ENCODE results near the gene PVALB. TPM values are rescaled to one million over a fixed set of nuclear protein-coding genes. Genes with fewer than 3 reads are reported as not detected.

Gene PVALB
- total RNA-seq, 2 donors from 2014 or later, result not detected

DNA sequence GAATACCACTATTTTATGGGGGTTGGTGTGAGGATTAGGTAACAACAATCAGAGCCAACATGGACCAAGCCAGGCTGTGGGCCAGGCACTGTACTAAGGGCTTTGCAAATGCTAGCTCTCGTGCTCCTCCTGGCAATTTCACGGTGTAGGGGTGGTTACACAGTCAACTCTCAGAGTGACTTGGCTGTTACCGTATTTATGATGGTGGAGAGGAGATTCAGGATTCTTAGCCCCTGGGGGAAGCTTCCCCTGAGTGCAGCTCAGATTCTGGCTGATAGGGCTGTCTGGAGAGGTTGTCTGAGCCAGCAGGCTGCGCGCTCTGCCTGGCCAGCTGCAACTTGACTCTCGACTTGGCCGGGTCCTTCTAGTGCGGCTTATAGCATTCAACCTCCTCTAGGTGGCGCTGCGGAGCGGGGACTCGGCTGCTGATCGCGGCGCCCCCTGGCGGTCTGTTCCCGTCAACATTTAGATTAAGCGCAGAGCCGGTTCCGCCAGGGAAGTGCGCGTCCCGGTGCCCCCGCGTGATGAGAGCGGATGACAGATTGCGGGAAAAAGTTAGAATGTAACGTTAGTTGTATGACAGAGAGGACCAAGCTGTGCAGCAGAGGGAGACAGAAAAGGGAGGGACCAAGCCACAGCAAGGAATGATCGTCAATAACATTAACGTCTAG lies 39.4 kb upstream of the PVALB start:
- Mint-ChIP-seq H3K4me1 (ENCODE audit: low read depth in 2 of 2) (peaks cover 38 to 53% of the 10 kb centered on the region in 2 donors), H3K9me3 (peaks cover 3% of the 10 kb centered on the region), H3K27ac (peak overlapping the region; percentile 6 to 57), H3K27me3 (peaks cover 0 to 2% of the 10 kb centered on the region in 2 donors), H3K4me3 (peak overlapping the region; percentile 67), H3K36me3 (no peaks in the 10 kb centered on the region)
- ATAC-seq (peak; percentile 54 to 74), DNase-seq (ENCODE audit: low spot score) (peak; percentile 93)

DNA sequence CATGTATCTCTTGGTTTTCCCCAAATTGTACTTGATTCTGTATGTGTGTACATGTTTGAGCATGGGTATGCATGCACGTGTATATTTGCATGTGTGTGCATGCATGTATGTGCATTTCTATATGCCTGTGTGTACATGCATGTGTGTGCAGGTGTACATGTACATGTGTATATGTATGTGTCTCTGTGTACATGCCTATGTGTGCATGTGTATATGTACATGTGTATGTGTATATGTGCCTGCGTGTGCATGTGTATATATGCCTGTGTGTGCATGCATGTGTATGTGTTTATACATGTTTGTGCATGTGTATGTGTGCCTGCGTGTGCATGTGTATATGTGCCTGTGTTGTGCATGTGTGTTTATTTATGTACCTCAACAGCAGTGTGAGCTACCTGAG lies 38.6 kb upstream of the PVALB start:
- peaks cover 34 to 48% of the 10 kb centered on the region in 2 donors for H3K4me1 Mint-ChIP-seq (ENCODE audit: low read depth in 2 of 2)
- DNase-seq (ENCODE audit: low spot score) (no peak), ATAC-seq (no peak)
- H3K27ac Mint-ChIP-seq, result peak overlapping the region in 1 of 2 donors; percentile 57
- H3K9me3 Mint-ChIP-seq, result peaks cover 3% of the 10 kb centered on the region
- peaks cover 0 to 4% of the 10 kb centered on the region in 2 donors for H3K27me3 Mint-ChIP-seq
- no peak overlapping the region for H3K4me3 Mint-ChIP-seq
- H3K36me3 Mint-ChIP-seq, result no peaks in the 10 kb centered on the region

DNA sequence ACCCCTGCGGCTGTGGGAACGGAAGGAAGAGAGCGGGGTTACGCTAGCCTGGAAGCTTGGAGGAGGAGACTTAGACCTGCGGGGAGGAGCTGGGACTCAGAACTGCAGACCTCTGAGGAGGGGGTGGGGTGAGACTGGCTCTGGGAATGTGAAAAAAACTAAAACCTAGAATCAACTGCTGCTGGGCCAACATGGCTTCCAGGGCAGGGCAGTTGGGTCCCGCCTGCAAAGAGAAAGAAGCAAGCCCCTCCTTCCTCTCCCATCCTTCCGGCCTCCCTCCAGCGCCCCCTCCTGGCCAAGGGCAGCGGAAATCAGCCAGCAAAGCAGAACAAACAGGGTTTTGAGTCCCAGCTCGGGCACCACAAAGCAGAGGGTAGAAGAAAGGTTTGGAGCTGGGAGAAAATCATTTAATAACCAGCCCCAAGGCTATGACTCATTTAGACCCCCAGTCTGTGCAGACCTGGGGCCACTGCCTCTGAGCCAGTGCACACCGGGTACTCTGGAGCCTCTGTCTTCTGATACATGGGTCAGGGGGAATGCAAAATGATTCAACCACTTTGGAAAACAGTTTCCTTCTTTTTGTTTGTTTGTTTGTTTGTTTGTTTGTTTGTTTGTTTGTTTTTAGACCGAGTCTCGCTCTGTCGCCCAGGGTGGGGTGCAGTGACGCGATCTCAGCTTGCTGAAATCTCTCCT lies 36.7 kb upstream of the PVALB start:
- ATAC-seq (peak; percentile 74 to 80), DNase-seq (ENCODE audit: low spot score) (peak; percentile 89)
- Mint-ChIP-seq H3K27me3 (peaks cover 10 to 14% of the 10 kb centered on the region in 2 donors), H3K4me1 (ENCODE audit: low read depth in 2 of 2) (peaks cover 20 to 29% of the 10 kb centered on the region in 2 donors), H3K9me3 (peaks cover 3% of the 10 kb centered on the region), H3K4me3 (peak overlapping the region; percentile 73), H3K27ac (peak overlapping the region; percentile 80 to 81), H3K36me3 (no peaks in the 10 kb centered on the region)

DNA sequence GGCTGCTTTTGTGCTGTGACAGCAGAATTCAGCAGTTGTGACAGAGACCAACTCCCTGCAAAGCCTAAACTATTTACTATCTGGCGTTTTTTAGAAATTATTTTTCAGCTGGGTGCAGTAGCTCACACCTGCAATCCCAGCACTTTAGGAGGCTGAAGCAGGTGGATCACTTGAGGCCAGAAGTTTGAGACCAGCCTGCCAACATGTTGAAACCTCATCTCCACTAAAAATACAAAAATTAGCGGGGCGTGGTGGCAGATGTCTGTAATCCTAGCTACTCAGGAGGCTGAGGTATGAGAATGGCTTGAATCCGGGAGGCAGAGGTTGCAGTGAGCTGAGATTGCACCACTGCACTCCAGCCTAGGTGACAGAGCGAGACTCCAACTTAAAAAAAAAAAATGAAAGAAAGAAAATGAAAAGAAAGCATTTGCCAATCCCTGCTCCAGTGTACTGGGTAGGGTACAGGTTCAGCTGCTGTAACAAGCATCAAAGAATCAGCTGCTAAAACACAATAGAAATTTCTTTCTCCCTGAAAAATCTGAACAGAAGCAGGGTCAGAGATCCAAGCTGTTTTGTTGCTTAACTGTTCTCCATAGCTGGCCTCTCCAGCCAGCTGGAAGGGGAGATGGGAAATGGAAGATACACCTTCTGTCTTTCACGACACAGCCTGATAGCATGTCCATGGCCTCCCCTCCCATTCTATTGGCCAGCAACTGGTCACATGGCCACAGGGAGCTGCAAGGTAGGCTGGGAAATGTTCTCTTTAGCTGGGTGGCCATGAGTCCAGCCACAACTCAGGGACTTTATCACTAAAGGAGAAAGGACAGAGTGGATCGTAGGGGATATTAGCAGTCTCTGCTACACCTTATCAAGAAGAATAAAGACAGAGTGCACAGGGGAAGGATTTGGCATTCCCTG lies 35.5 kb upstream of the PVALB start:
- peaks cover 3% of the 10 kb centered on the region for H3K9me3 Mint-ChIP-seq
- DNase-seq (ENCODE audit: low spot score) (no peak), ATAC-seq (no peak)
- peaks cover 17 to 22% of the 10 kb centered on the region in 2 donors for H3K4me1 Mint-ChIP-seq (ENCODE audit: low read depth in 2 of 2)
- H3K27me3 Mint-ChIP-seq, result peaks cover 10 to 17% of the 10 kb centered on the region in 2 donors
- peak overlapping the region; percentile 80 to 81 for H3K27ac Mint-ChIP-seq
- H3K4me3 Mint-ChIP-seq, result no peak overlapping the region
- H3K36me3 Mint-ChIP-seq, result no peaks in the 10 kb centered on the region

DNA sequence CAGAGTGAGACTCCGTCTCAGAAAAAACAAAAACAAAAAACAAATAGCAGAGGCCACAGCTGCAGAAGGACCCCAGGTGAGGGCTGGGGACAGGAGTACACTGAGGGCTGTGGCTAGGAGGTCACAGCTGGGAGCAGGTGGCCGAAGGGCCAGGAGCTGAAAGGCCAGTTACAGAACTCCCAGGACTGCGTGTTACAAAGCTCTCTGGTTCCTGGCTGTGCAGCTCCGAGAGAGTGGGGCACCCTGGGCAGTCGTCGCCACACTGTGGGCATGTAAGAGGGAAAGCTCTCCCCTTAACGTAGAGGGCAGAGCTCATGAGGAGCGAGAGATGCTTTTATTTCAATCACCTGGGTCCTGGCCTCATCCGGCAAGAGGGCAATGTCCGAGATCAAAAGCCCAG lies 33.8 kb upstream of the PVALB start:
- Mint-ChIP-seq H3K9me3 (peaks cover 3% of the 10 kb centered on the region), H3K27ac (no peak overlapping the region), H3K27me3 (peaks cover 20 to 21% of the 10 kb centered on the region in 2 donors), H3K36me3 (no peaks in the 10 kb centered on the region), H3K4me3 (no peak overlapping the region), H3K4me1 (ENCODE audit: low read depth in 2 of 2) (peaks cover 9 to 12% of the 10 kb centered on the region in 2 donors)
- ATAC-seq (no peak), DNase-seq (ENCODE audit: low spot score) (no peak)

DNA sequence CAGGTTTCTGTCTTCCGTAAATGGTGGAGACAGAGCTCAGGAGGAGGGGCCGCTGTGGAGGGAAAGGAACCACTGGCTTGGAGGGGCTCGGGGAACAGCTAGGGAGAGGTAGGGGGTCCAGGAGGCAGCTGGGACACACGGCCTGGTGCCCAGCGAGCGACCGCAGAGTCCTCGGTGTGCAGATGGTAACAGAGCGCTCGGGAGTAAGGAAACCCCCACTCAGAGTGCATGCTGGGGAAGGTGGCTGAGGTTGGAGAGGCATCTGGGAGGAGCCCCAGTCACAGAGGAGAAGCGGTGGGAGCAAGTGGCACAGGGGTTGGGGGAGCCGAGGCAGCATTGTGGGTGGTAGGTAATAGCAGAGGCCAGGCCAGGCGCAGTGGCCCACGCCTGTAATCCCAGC lies 33.2 kb upstream of the PVALB start:
- Mint-ChIP-seq H3K4me3 (no peak overlapping the region), H3K9me3 (peaks cover 3% of the 10 kb centered on the region), H3K36me3 (no peaks in the 10 kb centered on the region), H3K27me3 (peaks cover 20 to 27% of the 10 kb centered on the region in 2 donors), H3K4me1 (ENCODE audit: low read depth in 2 of 2) (peaks cover 7 to 9% of the 10 kb centered on the region in 2 donors), H3K27ac (no peak overlapping the region)
- no peak for ATAC-seq
- no peak for DNase-seq (ENCODE audit: low spot score)

DNA sequence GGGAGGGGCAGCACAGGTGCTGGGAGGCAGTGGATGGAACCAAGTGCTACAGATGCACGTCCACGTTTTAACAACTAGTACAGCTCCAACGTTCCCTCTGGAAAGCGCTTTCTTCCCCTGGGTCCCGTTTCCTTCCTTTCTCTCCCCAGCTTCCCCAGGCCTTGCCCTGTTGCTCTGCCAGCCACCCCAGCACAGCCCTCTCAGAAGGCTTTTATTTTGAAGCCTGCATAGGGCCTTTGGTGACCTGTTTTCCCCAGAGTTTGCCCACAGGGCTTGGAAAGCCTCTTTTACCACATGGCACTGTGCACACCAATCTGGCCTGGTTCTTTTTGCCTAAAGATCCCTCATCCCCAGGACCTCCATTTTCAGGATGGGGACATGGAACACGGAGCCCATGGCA lies 30.1 kb upstream of the PVALB start:
- Mint-ChIP-seq H3K27ac (no peak overlapping the region), H3K4me3 (no peak overlapping the region), H3K4me1 (ENCODE audit: low read depth in 2 of 2) (no peaks in the 10 kb centered on the region), H3K27me3 (peaks cover 37 to 50% of the 10 kb centered on the region in 2 donors), H3K36me3 (no peaks in the 10 kb centered on the region), H3K9me3 (no peaks in the 10 kb centered on the region)
- no peak for DNase-seq (ENCODE audit: low spot score)
- no peak for ATAC-seq

DNA sequence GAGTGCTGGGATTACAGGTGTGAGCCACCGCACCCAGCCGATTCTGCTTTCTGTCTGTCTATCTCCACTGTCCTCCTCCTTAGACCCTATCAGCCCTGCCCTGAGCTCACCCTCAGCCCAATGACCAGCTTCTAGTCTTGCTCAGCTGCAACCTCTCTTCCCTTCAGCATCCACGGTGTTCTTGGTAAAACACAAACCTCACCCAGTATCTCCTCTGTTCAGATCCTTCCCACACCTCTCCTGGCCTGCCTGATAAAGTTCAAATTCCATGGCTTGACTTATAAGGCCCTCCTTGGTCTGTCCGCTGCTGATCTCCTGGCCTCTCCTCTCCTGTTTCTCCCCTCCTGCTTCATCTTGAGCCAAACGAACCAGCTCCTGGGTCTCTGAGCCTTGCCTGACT lies 29.4 kb upstream of the PVALB start:
- no peaks in the 10 kb centered on the region for H3K36me3 Mint-ChIP-seq
- H3K4me1 Mint-ChIP-seq (ENCODE audit: low read depth in 2 of 2), result no peaks in the 10 kb centered on the region
- no peaks in the 10 kb centered on the region for H3K9me3 Mint-ChIP-seq
- DNase-seq (ENCODE audit: low spot score) (no peak), ATAC-seq (no peak)
- no peak overlapping the region for H3K4me3 Mint-ChIP-seq
- no peak overlapping the region for H3K27ac Mint-ChIP-seq
- peaks cover 38 to 56% of the 10 kb centered on the region in 2 donors for H3K27me3 Mint-ChIP-seq

DNA sequence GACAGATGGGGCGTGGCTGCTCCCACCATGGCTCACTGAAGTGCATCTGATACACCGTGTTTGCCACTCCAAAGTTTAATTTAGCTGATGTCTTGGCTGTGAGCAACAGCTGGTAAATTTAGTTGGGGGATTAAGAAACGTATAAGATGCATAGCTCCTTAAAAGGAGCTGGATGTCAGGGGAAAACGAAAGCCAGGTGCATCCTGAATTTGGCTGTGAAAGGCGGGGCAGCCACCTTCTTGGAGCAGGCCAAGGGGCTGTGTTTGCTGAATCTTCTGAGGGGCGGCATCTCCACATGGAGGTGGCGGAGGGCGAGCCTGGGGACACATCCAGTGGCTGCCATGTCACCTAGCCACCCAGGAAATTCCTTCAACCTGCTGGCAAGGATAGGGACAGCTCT lies 23.3 kb upstream of the PVALB start:
- H3K27me3 Mint-ChIP-seq, result peaks cover 27 to 50% of the 10 kb centered on the region in 2 donors
- no peak for DNase-seq (ENCODE audit: low spot score)

DNA sequence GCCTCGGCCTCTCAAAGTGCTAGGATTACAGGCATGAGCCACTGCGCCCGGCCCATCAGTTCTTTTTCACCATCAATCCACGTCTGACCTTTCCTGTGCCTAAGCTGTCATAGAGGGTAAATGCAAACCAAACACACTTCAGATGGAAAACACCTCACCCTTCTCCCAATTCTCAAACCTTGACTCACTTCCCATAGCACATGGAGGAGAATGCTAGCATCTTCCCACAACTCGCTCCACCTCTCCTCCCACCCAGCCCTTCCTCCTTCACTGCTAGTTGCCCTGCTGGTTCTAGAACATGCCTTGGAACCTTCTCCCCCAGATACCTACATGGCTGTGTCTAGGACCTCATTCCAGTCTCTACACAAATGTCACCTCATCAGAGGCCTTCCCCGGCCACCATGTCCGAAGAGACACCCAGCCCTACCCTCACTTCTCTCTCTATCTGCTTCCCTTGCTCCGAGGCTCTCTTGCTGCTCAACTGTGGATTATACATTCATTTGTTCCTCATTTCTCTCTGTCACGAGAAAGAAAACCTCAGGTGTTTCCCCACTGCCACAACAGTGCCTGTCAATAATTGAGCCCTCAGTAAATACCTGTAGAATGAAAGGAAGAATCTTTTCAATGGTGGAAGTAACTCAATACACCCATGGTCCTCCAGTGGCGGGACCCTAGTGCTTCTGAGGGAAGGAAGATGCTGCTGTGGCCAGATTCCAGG lies 22.7 kb upstream of the PVALB start:
- H3K4me1 Mint-ChIP-seq (ENCODE audit: low read depth in 2 of 2), result no peaks in the 10 kb centered on the region
- peaks cover 24 to 44% of the 10 kb centered on the region in 2 donors for H3K27me3 Mint-ChIP-seq
- H3K4me3 Mint-ChIP-seq, result no peak overlapping the region
- H3K9me3 Mint-ChIP-seq, result no peaks in the 10 kb centered on the region
- H3K36me3 Mint-ChIP-seq, result no peaks in the 10 kb centered on the region
- DNase-seq (ENCODE audit: low spot score) (no peak), ATAC-seq (no peak)
- no peak overlapping the region for H3K27ac Mint-ChIP-seq

More for the DNA sequence above, 23.3 kb upstream of the PVALB start:
- Mint-ChIP-seq H3K27ac (no peak overlapping the region), H3K4me1 (ENCODE audit: low read depth in 2 of 2) (no peaks in the 10 kb centered on the region), H3K36me3 (no peaks in the 10 kb centered on the region), H3K9me3 (no peaks in the 10 kb centered on the region), H3K4me3 (no peak overlapping the region)
- ATAC-seq, result no peak

DNA sequence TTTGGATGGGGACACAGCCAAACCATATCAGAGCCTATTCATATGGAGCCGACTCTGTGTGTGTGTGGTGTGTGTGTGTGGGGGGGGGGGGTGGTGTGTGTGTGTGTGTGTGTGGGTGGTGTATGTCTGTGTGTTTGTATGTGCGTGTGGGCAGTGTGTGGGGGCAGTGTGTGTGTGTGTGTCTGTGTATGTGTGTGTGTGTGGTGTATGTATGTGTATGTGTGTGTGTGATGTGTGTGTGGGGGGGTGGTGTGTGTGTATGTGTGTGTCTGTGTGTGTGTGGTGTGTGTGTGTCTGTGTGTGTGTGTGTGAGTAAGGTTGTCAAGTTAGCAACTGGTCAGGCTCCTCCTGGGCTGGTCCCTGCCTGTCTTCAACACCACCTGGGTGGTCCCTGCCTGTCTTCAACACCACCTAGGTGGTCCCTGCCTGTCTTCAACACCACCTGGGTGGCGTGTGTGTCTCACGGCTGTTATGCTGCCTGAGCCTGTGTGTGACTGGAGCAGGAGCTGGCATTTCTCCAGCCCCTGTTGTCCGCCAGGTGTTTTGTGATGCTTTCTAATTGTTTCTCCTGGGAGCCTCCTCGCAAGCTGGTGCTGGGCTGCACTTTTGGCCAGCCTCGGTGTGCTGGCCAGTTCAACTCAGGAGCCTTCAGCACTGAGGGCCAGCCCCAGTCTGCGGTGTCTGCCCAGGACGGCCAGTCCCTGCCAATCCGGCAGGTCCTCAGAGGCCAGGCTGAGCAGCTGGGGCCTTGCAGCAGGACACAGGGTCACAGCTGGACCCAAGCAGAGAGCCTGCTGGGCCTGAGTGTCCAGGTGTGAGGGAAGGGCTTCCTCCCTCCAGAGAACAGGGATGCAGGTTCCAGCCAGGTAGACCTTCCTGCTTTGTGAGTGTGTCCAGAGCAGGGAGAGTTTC lies 21.5 kb upstream of the PVALB start:
- Mint-ChIP-seq H3K27ac (no peak overlapping the region), H3K4me3 (no peak overlapping the region), H3K36me3 (no peaks in the 10 kb centered on the region), H3K9me3 (no peaks in the 10 kb centered on the region), H3K27me3 (peaks cover 19 to 38% of the 10 kb centered on the region in 2 donors), H3K4me1 (ENCODE audit: low read depth in 2 of 2) (no peaks in the 10 kb centered on the region)
- peak in 1 of 2 donors; percentile 43 for ATAC-seq
- no peak for DNase-seq (ENCODE audit: low spot score)

DNA sequence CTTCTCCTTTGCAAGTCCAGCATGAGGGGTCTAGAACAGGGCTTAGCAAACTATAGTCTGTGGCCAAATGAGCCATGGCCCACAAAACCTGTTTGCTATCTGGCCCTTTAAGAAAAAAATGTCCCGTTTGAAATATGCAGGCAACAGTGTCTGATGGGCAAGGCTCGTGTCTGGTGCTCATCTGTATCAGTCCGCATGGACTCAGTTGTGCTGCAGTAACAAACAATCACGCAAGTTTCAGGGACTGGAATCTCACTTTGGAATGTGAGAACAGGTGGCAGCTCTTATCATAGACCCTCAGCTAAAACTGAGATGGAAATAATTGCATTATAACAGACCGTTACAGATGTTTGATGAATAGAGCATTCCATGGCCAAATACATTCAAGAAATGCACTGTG lies 19.1 kb upstream of the PVALB start:
- Mint-ChIP-seq H3K4me1 (ENCODE audit: low read depth in 2 of 2) (no peaks in the 10 kb centered on the region), H3K9me3 (no peaks in the 10 kb centered on the region), H3K36me3 (no peaks in the 10 kb centered on the region), H3K27ac (no peak overlapping the region), H3K4me3 (no peak overlapping the region), H3K27me3 (peaks cover 11 to 33% of the 10 kb centered on the region in 2 donors)
- DNase-seq (ENCODE audit: low spot score) (no peak), ATAC-seq (no peak)
